ENCODE data around the gene NOTCH4. TPM values are rescaled to one million over a fixed set of nuclear protein-coding genes. Genes with fewer than 3 reads are reported as not detected.

NOTCH4 gene
- total RNA-seq, 2 donors from 2014 or later, result 2.9 to 3.7 TPM

DNA sequence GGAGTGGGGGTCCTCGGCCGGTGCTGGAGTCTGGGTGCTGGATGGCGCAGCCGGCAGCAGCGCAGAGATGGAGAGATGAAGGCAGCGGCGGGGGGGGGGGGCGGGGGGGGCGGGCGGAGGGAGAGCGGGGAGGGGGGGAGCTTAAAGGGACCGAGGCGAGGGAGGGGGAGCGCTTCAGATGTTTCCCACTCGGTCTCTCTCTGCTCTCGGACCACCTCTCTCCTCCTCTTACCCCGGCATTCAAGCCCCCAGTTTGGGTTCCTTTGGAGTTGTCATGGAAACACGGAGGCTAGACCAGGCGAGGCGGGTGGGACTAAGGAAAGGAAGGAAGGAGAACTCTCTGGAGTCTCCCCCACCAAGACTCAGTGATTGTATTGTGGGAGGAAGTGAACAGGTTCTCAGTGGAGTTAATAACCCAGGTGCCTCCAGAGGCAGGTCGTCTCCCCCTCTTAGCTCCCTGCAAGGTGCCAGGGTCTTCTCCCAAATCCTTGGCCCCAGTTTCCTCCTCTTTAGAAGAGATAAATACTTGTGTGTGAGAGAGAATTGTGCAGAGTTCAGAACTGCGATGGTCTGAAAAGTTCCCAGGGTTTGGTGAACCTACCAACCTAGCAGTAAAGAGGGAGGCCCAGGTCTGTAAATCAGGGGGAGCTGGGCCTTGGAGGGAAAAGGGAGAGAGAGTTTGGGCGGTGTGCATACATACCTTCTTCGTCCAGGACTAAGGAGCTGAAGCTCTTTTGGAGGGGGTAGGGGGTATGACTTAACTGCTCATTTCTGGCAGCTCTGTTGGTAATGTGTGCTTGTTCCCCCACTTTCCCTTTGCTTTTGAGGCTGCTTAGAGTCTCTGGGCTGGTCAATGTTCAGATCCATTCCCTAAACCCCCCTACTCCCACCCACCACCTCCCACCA is 71.8 kb downstream of the NOTCH4 start, which contains the start of gene PRRT1:
PRRT1 (minus strand) TSS at position 77 of the 906 bp plus-strand sequence. CDS start 112 bp downstream, outside the sequence.
- no peak for DNase-seq
- intact Hi-C loops (cut with DNase I), result no loop called here
- Histone ChIP-seq H3K9ac (ENCODE audit: low read depth in 2 of 2, low read length in 2 of 2) (peak within 1 kb of the TSS; percentile 68 to 98), H3K4me3 (peak within 1 kb of the TSS; percentile 17), H3K27me3 (no peaks in the 10 kb centered on the region), H3K27ac (no peak within 1 kb of the TSS), H3K36me3 (no peaks in the 10 kb centered on the region), H3K4me1 (peaks cover 4% of the 10 kb centered on the region), H3K9me3 (no peaks in the 10 kb centered on the region)
- TF ChIP-seq, protein P1, sequence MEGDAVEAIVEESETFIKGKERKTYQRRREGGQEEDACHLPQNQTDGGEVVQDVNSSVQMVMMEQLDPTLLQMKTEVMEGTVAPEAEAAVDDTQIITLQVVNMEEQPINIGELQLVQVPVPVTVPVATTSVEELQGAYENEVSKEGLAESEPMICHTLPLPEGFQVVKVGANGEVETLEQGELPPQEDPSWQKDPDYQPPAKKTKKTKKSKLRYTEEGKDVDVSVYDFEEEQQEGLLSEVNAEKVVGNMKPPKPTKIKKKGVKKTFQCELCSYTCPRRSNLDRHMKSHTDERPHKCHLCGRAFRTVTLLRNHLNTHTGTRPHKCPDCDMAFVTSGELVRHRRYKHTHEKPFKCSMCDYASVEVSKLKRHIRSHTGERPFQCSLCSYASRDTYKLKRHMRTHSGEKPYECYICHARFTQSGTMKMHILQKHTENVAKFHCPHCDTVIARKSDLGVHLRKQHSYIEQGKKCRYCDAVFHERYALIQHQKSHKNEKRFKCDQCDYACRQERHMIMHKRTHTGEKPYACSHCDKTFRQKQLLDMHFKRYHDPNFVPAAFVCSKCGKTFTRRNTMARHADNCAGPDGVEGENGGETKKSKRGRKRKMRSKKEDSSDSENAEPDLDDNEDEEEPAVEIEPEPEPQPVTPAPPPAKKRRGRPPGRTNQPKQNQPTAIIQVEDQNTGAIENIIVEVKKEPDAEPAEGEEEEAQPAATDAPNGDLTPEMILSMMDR (IDR thresholded peaks at IDR 0.05), result no peak

DNA sequence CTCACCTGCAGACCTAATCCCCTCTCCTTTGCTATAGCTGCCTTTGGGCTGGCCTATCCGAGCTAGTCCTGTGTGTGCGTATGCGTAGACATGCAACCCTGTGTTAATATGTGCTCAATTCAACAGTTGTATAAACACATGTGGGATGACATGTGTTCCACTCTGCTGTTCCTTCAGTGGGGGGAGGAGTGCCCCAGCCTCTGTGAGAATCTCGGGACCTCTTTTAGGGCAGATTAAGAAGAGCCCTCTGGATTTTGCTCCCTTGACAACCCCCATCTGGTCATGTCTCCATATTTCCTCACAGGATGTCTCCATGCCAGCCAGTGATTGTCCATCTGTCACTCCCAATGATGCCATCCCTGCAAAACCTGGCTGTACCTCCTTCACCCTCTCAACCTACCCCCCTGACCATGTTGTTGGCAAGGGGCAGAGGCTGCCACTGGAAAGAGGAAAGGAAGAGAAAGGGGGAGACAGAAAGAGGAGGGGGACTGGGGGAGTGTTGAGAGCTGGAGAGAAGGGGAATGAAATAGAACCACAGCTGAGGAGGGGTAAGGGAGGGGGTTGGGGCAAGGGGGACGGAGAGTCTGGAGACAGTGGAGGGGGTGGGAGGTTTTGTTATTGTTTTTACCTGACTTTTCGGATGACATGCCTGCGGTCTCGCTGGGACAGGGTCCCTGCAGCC is 72.5 kb downstream of the NOTCH4 start:
- intact Hi-C loops (cut with DNase I), result no loop called here
- peaks cover 4% of the 10 kb centered on the region for H3K4me1 ChIP-seq
- no peak overlapping the region for H3K27ac ChIP-seq

DNA sequence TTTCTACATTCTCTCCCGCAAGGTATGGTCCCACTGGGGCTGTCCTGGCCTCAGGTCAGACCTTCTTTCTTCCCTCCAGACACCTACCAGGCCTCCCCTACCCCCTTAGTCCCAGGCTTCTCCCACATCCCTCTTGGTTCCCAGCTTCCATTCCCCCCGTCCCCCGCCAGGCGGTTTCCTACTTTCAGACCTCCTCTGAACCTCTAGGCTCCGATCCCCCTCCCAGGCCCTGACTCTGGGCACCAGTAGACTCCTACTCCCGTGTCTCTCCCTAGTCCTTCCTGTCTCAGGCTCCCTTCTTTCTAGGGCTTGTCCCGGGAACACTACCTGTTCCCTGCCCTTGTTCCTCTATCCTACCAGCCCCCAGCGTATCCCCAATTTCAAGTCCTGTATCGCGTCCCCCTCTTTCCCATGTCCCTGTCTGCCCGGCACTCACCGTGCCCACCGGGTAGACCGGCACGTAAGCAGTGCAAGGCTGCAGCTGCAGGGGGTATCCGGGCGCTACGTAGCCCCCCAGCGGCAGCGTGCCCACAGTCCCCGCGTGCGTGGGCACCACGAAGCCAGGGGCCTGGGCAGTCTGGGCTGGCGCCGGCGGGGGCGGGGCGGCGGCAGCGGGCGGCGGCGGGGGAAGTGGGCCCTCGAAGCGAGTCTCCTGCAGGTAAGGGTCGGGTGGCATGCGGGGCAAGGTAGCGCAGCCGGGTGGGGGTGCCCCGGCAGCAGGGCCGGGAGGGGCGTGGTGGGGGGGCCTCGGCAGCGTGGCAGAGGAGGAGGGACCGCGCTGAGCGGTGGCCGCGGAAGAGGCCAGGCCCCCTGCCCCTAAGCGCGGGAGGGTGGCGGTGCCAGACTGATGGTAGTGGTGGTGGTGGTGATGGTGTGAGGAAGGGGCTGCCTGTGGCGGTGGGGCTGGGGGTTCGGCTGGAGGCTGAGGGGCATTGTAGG is 73.7 kb downstream of the NOTCH4 start:
- Histone ChIP-seq H3K4me3 (no peak overlapping the region), H3K9ac (ENCODE audit: low read depth in 2 of 2, low read length in 2 of 2) (peak overlapping the region in 1 of 2 donors; percentile 26), H3K9me3 (no peaks in the 10 kb centered on the region), H3K4me1 (peaks cover 4% of the 10 kb centered on the region), H3K27ac (no peak overlapping the region), H3K36me3 (no peaks in the 10 kb centered on the region), H3K27me3 (no peaks in the 10 kb centered on the region)
- no peak for DNase-seq
- intact Hi-C loops (cut with DNase I), result no loop called here
- TF ChIP-seq, protein P1 (IDR thresholded peaks at IDR 0.05), result no peak

More for the DNA sequence above, 72.5 kb downstream of the NOTCH4 start:
- H3K27me3 ChIP-seq, result no peaks in the 10 kb centered on the region
- TF ChIP-seq, protein P1 (IDR thresholded peaks at IDR 0.05), result no peak
- H3K9me3 ChIP-seq, result no peaks in the 10 kb centered on the region
- H3K9ac ChIP-seq (ENCODE audit: low read depth in 2 of 2, low read length in 2 of 2), result peak overlapping the region in 1 of 2 donors; percentile 26
- no peaks in the 10 kb centered on the region for H3K36me3 ChIP-seq
- DNase-seq, result no peak
- H3K4me3 ChIP-seq, result peak overlapping the region; percentile 17

DNA sequence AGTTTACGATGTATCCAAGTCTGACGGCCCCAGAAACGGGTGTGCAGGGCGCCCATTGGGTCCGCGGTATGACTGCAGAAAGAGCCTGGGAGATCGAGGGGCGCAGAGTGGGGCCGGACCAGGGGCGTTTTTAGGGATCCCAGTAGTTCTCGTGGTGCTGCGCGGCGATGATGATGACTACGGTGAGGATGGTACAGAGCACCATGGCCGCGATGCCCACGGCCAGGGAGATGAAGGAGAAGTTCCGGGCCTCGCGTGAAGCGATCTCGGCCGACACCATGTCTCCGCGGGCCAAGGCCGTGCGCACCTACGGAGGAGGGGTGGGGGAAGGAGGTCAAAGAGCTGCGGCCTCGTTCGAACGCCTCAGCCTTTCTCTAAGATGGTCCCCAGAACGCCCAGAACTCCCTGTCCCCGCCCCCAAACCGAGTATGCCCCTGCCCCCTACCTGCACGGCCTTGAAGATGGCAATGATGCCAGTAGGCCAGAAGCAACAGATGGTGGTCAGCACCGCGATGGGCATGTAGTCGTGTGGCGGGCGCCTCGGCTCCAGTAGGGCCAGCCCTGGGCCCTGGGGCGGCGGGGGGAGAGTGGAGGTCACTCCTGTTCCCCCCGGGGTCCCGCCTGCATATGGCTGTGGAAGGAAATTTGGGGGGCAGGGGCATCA is 74.6 kb downstream of the NOTCH4 start:
- no peaks in the 10 kb centered on the region for H3K4me1 ChIP-seq

More for the DNA sequence above, 74.6 kb downstream of the NOTCH4 start:
- H3K27me3 ChIP-seq, result no peaks in the 10 kb centered on the region
- no peaks in the 10 kb centered on the region for H3K36me3 ChIP-seq
- no peaks in the 10 kb centered on the region for H3K9me3 ChIP-seq
- TF ChIP-seq, protein P1 (IDR thresholded peaks at IDR 0.05), result no peak
- peak overlapping the region; percentile 17 for H3K4me3 ChIP-seq
- no peak overlapping the region for H3K9ac ChIP-seq (ENCODE audit: low read depth in 2 of 2, low read length in 2 of 2)
- intact Hi-C loops (cut with DNase I), result no loop called here
- H3K27ac ChIP-seq, result no peak overlapping the region
- DNase-seq, result no peak
